WTC11 (cell line): ENCODE measurements around the gene BNC1. TPM values are rescaled to one million over a fixed set of nuclear protein-coding genes. Genes with fewer than 3 reads are reported as not detected.

Experiments used
- ATAC-seq: fragments of 200-7000 bp; cut with Tn5 transposase; 2 replicates; pipeline ENCODE4 v1.10.0; 2021; ENCODE audit warnings: mild to moderate bottlenecking, moderate library complexity
- CTCF ChIA-PET: fragments of 300-600 bp; sonication (Branson Sonifier 250); formaldehyde crosslinking; loops from one replicate; lab custom pipeline; 2021; ENCODE audit warnings: antibody characterized with exemption; lab: Charles Lee
- POLR2A ChIA-PET: fragments of 350-600 bp; sonication (Branson Sonifier 250); formaldehyde crosslinking; loops from one replicate; lab custom pipeline; 2021; ENCODE audit warnings: antibody characterized with exemption; lab: Charles Lee
- DNase-seq: peaks from one replicate; pipeline ENCODE4 v3.0.0; 2021; ENCODE audit warnings: low spot score
- H3K27ac Mint-ChIP-seq: 2 replicates; pipeline ENCODE4 v1.8.0; 2021; ENCODE audit warnings: mixed read lengths
- H3K27me3 Mint-ChIP-seq: 2 replicates; pipeline ENCODE4 v1.8.0; 2021; ENCODE audit warnings: low read depth, mild to moderate bottlenecking, moderate library complexity, mixed read lengths
- H3K36me3 Mint-ChIP-seq: 2 replicates; pipeline ENCODE4 v1.8.0; 2021; ENCODE audit warnings: mixed read lengths
- H3K4me1 Mint-ChIP-seq: 2 replicates; pipeline ENCODE4 v1.8.0; 2022; ENCODE audit warnings: mixed read lengths
- H3K4me3 Mint-ChIP-seq: 2 replicates; pipeline ENCODE4 v1.8.0; 2021; ENCODE audit warnings: mild to moderate bottlenecking, moderate library complexity, mixed read lengths
- H3K9me3 Mint-ChIP-seq: 2 replicates; pipeline ENCODE4 v1.8.0; 2021; ENCODE audit warnings: mixed read lengths
- ATF1 ChIP-seq: sonication (generic); formaldehyde crosslinking; IDR thresholded peaks from 2 replicates; pipeline ENCODE4 v1.8.1; 2023; ENCODE audit warnings: mild to moderate bottlenecking, moderate library complexity, missing genetic modification reagents
- CREM ChIP-seq: sonication (generic); formaldehyde crosslinking; IDR thresholded peaks from 2 replicates; pipeline ENCODE4 v1.8.1; 2022; ENCODE audit warnings: mild to moderate bottlenecking, missing genetic modification reagents, moderate library complexity
- CTCF ChIP-seq: fragments of 200-600 bp; IDR thresholded peaks from 2 replicates; pipeline ENCODE4 v1.8.0; 2022; ENCODE audit warnings: antibody characterized with exemption
- E2F4 ChIP-seq: sonication (generic); formaldehyde crosslinking; IDR thresholded peaks from 2 replicates; pipeline ENCODE4 v1.8.1; 2022; ENCODE audit warnings: low read depth, mild to moderate bottlenecking, moderate library complexity, missing genetic modification reagents, borderline replicate concordance
- ELF4 ChIP-seq: sonication (generic); formaldehyde crosslinking; IDR thresholded peaks from 2 replicates; pipeline ENCODE4 v1.8.1; 2022; ENCODE audit warnings: low read depth, mild to moderate bottlenecking, moderate library complexity, missing genetic modification reagents
- ESRRA ChIP-seq: sonication (generic); formaldehyde crosslinking; IDR thresholded peaks from 2 replicates; pipeline ENCODE4 v1.8.1; 2022; ENCODE audit warnings: mild to moderate bottlenecking, missing genetic modification reagents, borderline replicate concordance
- GRHL2 ChIP-seq: fragments of 250-450 bp; sonication (Bioruptor Pico); IDR thresholded peaks from 2 replicates; pipeline ENCODE4 v1.8.0; 2022; ENCODE audit warnings: mild to moderate bottlenecking, moderate library complexity; ENCODE audit not compliant: insufficient replicate concordance, severe bottlenecking
- IRF1 ChIP-seq: sonication (generic); formaldehyde crosslinking; IDR thresholded peaks from 2 replicates; pipeline ENCODE4 v1.8.0; 2023; ENCODE audit warnings: missing genetic modification reagents
- PRDM15 ChIP-seq: sonication (generic); formaldehyde crosslinking; IDR thresholded peaks from 2 replicates; pipeline ENCODE4 v1.8.0; 2022; ENCODE audit warnings: missing genetic modification reagents
- STAT6 ChIP-seq: sonication (generic); formaldehyde crosslinking; conservative IDR thresholded peaks from 2 replicates; pipeline ENCODE4 v1.8.1; 2023; ENCODE audit warnings: mild to moderate bottlenecking, low read depth, missing genetic modification reagents, moderate library complexity
- TCF7 ChIP-seq: sonication (generic); formaldehyde crosslinking; IDR thresholded peaks from 2 replicates; pipeline ENCODE4 v1.8.0; 2022; ENCODE audit warnings: mild to moderate bottlenecking, low read depth, missing genetic modification reagents, moderate library complexity
- TEAD4 ChIP-seq: sonication (generic); formaldehyde crosslinking; IDR thresholded peaks from 2 replicates; pipeline ENCODE4 v1.8.0; 2022; ENCODE audit warnings: mild to moderate bottlenecking, missing genetic modification reagents
- ZNF138 ChIP-seq: sonication (generic); formaldehyde crosslinking; conservative IDR thresholded peaks from 2 replicates; pipeline ENCODE4 v1.8.1; 2022; ENCODE audit warnings: mild to moderate bottlenecking, moderate library complexity, missing genetic modification reagents
- total RNA-seq: library from RNA; stranded (reverse); gene quantifications from 3 replicates; pipeline ENCODE4 v1.2.3, GENCODE V29; 2021

The BNC1 gene
- total RNA-seq, 1 experiment from 2014 or later, result 0.11 TPM

GRCh38 chr15:83324799-83325198 lies 40.3 kb upstream of the BNC1 start:
- Mint-ChIP-seq H3K27ac (no peak overlapping the region), H3K9me3 (no peaks in the 10 kb centered on the region), H3K27me3 (no peaks in the 10 kb centered on the region; the same call in none of the 2 replicates), H3K4me3 (no peak overlapping the region), H3K36me3 (no peaks in the 10 kb centered on the region), H3K4me1 (peaks cover 12% of the 10 kb centered on the region)
- TF ChIP-seq ELF4 (CRISPR knock-in tag) (no peak), CREM (CRISPR knock-in tag) (no peak), GRHL2 (CRISPR knock-in tag) (no peak)
- POLR2A ChIA-PET, result no interaction called here
- DNase-seq (no peak), ATAC-seq (no peak)
- CTCF ChIA-PET, result interaction anchor here (1.0 kb wide), 1 partner anchor 76 kb away, joined by 3 read pairs; no protein-coding TSS in a partner anchor

- no peaks in the 10 kb centered on the region; the same call in 1 of the 2 replicates for H3K9me3 Mint-ChIP-seq
- POLR2A ChIA-PET, result no interaction called here
- TF ChIP-seq ATF1 (CRISPR knock-in tag), result no peak
- TF ChIP-seq, all 79 proteins: peak for 0
- Mint-ChIP-seq H3K4me1 (peaks cover 12% of the 10 kb centered on the region), H3K27ac (no peak overlapping the region), H3K27me3 (no peaks in the 10 kb centered on the region; the same call in none of the 2 replicates), H3K4me3 (no peak overlapping the region), H3K36me3 (no peaks in the 10 kb centered on the region)
- CTCF ChIA-PET, result interaction anchor here (0.6 kb wide), 1 partner anchor 75 kb away, joined by 3 read pairs; no protein-coding TSS in a partner anchor
- DNase-seq (no peak), ATAC-seq (no peak)
Observed at GRCh38 chr15:83323296-83323711, 38.8 kb upstream of the BNC1 start.

GRCh38 chr15:83322691-83323090 lies 38.2 kb upstream of the BNC1 start:
- H3K36me3 Mint-ChIP-seq, result no peaks in the 10 kb centered on the region
- ChIA-PET CTCF (interaction anchor here (0.6 to 1.2 kb wide), 2 partner anchors 74 kb away, joined by 3 to 6 read pairs; no protein-coding TSS in a partner anchor), POLR2A (interaction anchor here (0.7 kb wide), 1 partner anchor 32 kb away, joined by 3 read pairs; no protein-coding TSS in a partner anchor)
- ATAC-seq (no peak), DNase-seq (no peak)
- H3K9me3 Mint-ChIP-seq, result peaks cover 2% of the 10 kb centered on the region
- TF ChIP-seq ZNF138 (CRISPR knock-in tag), result no peak
- H3K27me3 Mint-ChIP-seq, result no peaks in the 10 kb centered on the region; the same call in none of the 2 replicates
- no peak overlapping the region for H3K27ac Mint-ChIP-seq
- H3K4me1 Mint-ChIP-seq, result peaks cover 12% of the 10 kb centered on the region
- H3K4me3 Mint-ChIP-seq, result no peak overlapping the region

- ChIA-PET CTCF (interaction anchor here (1.2 kb wide), 1 partner anchor 74 kb away, joined by 6 read pairs; no protein-coding TSS in a partner anchor), POLR2A (interaction anchor here (0.7 kb wide), 1 partner anchor 31 kb away, joined by 3 read pairs; no protein-coding TSS in a partner anchor)
- H3K27me3 Mint-ChIP-seq, result no peaks in the 10 kb centered on the region; the same call in none of the 2 replicates
- H3K4me3 Mint-ChIP-seq, result no peak overlapping the region
- DNase-seq (no peak), ATAC-seq (no peak)
- no peak overlapping the region for H3K27ac Mint-ChIP-seq
- H3K4me1 Mint-ChIP-seq, result peaks cover 12% of the 10 kb centered on the region
- TF ChIP-seq CTCF (no peak), PRDM15 (CRISPR knock-in tag) (peak; percentile 47; the same call in 1 of the 2 replicates)
- peaks cover 8% of the 10 kb centered on the region for H3K9me3 Mint-ChIP-seq
- no peaks in the 10 kb centered on the region for H3K36me3 Mint-ChIP-seq
Observed at GRCh38 chr15:83322061-83322460, 37.6 kb upstream of the BNC1 start.

GRCh38 chr15:83320844-83321243 lies 36.4 kb upstream of the BNC1 start:
- no peaks in the 10 kb centered on the region; the same call in none of the 2 replicates for H3K27me3 Mint-ChIP-seq
- H3K36me3 Mint-ChIP-seq, result no peaks in the 10 kb centered on the region
- ATAC-seq (no peak), DNase-seq (no peak)
- ChIA-PET CTCF (no interaction called here), POLR2A (no interaction called here)
- H3K9me3 Mint-ChIP-seq, result peaks cover 8% of the 10 kb centered on the region
- H3K4me1 Mint-ChIP-seq, result peaks cover 12% of the 10 kb centered on the region
- no peak overlapping the region for H3K27ac Mint-ChIP-seq
- H3K4me3 Mint-ChIP-seq, result no peak overlapping the region
- TF ChIP-seq E2F4 (CRISPR knock-in tag) (no peak), STAT6 (no peak), ZNF138 (CRISPR knock-in tag) (no peak), TEAD4 (no peak), TCF7 (CRISPR knock-in tag) (no peak), ESRRA (CRISPR knock-in tag) (no peak), IRF1 (no peak)
